Measurements from ENCODE around the gene LGR6. TPM values are rescaled to one million over a fixed set of nuclear protein-coding genes. Genes with fewer than 3 reads are reported as not detected.

Gene LGR6
- total and polyA plus RNA-seq, 2 experiments from 2014 or later: 0.66 to 0.89 TPM

DNA sequence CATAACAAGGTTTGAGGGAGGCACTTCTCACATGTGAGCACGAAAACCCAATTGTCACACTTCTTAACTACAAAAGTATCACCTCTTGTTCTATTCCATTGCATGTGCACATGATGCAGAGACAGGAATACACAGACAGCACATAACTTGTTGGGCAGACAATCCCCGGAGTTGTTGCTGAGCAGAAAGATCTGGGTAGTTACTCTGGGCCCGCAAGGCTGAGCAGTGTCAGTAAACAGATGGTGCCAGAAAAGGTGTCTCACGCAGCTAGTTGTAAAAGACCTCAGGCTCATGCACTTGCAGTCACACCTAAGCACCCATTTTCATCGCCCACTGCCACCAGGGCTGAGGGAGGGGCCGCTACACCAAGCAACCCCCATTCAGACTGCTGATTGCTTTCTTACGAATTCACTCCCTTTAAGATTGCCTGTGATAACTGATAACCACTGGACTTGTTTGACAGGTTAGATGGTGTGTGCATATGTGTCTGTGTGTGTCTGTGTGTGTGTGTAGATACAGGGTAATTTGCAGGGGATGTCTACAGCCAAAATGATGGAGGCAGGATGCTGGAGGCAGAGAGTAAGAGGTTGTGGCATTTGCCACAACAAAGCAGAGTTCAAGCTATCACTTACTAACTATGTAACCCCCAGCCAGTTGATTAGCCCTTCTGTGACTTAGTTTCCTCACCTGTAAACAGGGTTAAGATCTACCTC is 4.2 kb downstream of the LGR6 start (continued):
- no peak for TF ChIP-seq EZH2 (IDR thresholded peaks at IDR 0.05; ENCODE audit: low read depth, unreplicated experiment)
- TF ChIP-seq ZNF114 (CRISPR knock-in tag; IDR thresholded peaks at IDR 0.05): no peak
- TF ChIP-seq JUNB (IDR thresholded peaks at IDR 0.05; ENCODE audit: unreplicated experiment): no peak
- TF ChIP-seq, protein P1, sequence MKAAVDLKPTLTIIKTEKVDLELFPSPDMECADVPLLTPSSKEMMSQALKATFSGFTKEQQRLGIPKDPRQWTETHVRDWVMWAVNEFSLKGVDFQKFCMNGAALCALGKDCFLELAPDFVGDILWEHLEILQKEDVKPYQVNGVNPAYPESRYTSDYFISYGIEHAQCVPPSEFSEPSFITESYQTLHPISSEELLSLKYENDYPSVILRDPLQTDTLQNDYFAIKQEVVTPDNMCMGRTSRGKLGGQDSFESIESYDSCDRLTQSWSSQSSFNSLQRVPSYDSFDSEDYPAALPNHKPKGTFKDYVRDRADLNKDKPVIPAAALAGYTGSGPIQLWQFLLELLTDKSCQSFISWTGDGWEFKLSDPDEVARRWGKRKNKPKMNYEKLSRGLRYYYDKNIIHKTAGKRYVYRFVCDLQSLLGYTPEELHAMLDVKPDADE (IDR thresholded peaks at IDR 0.05): no peak
- TF ChIP-seq, protein P2, sequence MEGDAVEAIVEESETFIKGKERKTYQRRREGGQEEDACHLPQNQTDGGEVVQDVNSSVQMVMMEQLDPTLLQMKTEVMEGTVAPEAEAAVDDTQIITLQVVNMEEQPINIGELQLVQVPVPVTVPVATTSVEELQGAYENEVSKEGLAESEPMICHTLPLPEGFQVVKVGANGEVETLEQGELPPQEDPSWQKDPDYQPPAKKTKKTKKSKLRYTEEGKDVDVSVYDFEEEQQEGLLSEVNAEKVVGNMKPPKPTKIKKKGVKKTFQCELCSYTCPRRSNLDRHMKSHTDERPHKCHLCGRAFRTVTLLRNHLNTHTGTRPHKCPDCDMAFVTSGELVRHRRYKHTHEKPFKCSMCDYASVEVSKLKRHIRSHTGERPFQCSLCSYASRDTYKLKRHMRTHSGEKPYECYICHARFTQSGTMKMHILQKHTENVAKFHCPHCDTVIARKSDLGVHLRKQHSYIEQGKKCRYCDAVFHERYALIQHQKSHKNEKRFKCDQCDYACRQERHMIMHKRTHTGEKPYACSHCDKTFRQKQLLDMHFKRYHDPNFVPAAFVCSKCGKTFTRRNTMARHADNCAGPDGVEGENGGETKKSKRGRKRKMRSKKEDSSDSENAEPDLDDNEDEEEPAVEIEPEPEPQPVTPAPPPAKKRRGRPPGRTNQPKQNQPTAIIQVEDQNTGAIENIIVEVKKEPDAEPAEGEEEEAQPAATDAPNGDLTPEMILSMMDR (conservative IDR thresholded peaks at IDR 0.05; ENCODE audit: low read depth in 2 of 2): no peak
- TF ChIP-seq STAT1 (IDR thresholded peaks at IDR 0.05; ENCODE audit: unreplicated experiment): no peak

DNA sequence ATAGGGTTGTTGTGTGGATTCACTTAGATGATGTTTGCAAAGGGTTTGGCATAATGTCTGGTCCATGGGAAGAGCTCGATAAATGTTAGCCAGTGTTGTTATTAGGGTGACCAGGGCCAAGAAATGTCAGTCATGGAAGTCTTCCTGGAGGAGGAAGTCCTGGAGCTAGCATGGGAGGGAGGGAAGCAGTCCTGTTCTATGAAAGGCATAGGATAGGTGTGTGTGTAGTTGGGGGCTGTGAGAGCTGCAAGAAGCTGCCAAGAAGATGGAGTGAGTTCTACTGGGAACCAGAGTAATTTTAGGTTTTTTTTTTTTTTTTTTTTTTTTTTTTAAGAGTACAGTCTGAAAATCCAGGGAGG is 4.7 kb downstream of the LGR6 start:
- Mint-ChIP-seq H3K4me3 (no peak overlapping the region), H3K9me3 (no peaks in the 10 kb centered on the region), H3K27me3 (ENCODE audit: insufficient read depth, low read depth, poor library complexity) (peaks cover 31% of the 10 kb centered on the region), H3K4me1 (peaks cover 6% of the 10 kb centered on the region; the same call in 1 of the 3 replicates), H3K36me3 (ENCODE audit: low read depth) (no peaks in the 10 kb centered on the region), H3K27ac (no peak overlapping the region)
- Histone ChIP-seq H3K4me1 (ENCODE audit: insufficient read depth) (peaks cover 5% of the 10 kb centered on the region; the same call in 1 of the 2 replicates), H3K9me2 (ENCODE audit: insufficient read depth) (no peaks in the 10 kb centered on the region), H3K27me3 (ENCODE audit: insufficient read depth) (peaks cover 25% of the 10 kb centered on the region), H3K36me3 (ENCODE audit: insufficient read depth) (no peaks in the 10 kb centered on the region), H3K4me3 (no peak overlapping the region), H4K20me1 (replicated peaks; ENCODE audit: insufficient read depth) (no peaks in the 10 kb centered on the region), H3K27ac (ENCODE audit: low read depth) (no peak overlapping the region), H3F3A (replicated peaks; ENCODE audit: low read depth) (no peaks in the 10 kb centered on the region), H2AFZ (no peak overlapping the region), H3K79me2 (replicated peaks; ENCODE audit: insufficient read depth) (no peaks in the 10 kb centered on the region), H3K4me2 (no peak overlapping the region)
- ATAC-seq (no peak), DNase-seq (ENCODE audit: low spot score) (no peak)
- TF ChIP-seq POLR2AphosphoS5 (IDR thresholded peaks at IDR 0.05; ENCODE audit: low read depth) (no peak), JUNB (IDR thresholded peaks at IDR 0.05; ENCODE audit: unreplicated experiment) (no peak), ZNF331 (CRISPR knock-in tag; IDR thresholded peaks at IDR 0.05; ENCODE audit: low read depth) (no peak), STAT1 (IDR thresholded peaks at IDR 0.05; ENCODE audit: unreplicated experiment) (no peak), CREB1 (CRISPR knock-in tag; IDR thresholded peaks at IDR 0.05; ENCODE audit: low read depth) (no peak), NANOG (IDR thresholded peaks at IDR 0.05; ENCODE audit: borderline replicate concordance) (no peak), EZH2 (IDR thresholded peaks at IDR 0.05; ENCODE audit: low read depth, unreplicated experiment) (no peak), EZH2phosphoT487 (IDR thresholded peaks at IDR 0.05; ENCODE audit: unreplicated experiment) (no peak), ZNF114 (CRISPR knock-in tag; IDR thresholded peaks at IDR 0.05) (no peak)
- TF ChIP-seq, protein P3, sequence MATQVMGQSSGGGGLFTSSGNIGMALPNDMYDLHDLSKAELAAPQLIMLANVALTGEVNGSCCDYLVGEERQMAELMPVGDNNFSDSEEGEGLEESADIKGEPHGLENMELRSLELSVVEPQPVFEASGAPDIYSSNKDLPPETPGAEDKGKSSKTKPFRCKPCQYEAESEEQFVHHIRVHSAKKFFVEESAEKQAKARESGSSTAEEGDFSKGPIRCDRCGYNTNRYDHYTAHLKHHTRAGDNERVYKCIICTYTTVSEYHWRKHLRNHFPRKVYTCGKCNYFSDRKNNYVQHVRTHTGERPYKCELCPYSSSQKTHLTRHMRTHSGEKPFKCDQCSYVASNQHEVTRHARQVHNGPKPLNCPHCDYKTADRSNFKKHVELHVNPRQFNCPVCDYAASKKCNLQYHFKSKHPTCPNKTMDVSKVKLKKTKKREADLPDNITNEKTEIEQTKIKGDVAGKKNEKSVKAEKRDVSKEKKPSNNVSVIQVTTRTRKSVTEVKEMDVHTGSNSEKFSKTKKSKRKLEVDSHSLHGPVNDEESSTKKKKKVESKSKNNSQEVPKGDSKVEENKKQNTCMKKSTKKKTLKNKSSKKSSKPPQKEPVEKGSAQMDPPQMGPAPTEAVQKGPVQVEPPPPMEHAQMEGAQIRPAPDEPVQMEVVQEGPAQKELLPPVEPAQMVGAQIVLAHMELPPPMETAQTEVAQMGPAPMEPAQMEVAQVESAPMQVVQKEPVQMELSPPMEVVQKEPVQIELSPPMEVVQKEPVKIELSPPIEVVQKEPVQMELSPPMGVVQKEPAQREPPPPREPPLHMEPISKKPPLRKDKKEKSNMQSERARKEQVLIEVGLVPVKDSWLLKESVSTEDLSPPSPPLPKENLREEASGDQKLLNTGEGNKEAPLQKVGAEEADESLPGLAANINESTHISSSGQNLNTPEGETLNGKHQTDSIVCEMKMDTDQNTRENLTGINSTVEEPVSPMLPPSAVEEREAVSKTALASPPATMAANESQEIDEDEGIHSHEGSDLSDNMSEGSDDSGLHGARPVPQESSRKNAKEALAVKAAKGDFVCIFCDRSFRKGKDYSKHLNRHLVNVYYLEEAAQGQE (IDR thresholded peaks at IDR 0.05; ENCODE audit: unreplicated experiment): no peak
- TF ChIP-seq, protein P2 (conservative IDR thresholded peaks at IDR 0.05; ENCODE audit: low read depth in 2 of 2): no peak

Measured in GM23338 (cell line).